PC-9 (cell line): ENCODE data around the gene CELF2. TPM values are rescaled to one million over a fixed set of nuclear protein-coding genes. Genes with fewer than 3 reads are reported as not detected.

Experiments
- BruUV-seq: library from RNA; stranded (reverse); fragments of 400-500 nt; replicated peaks from 2 replicates; lab custom pipeline; 2021; lab: Mats Ljungman, UMichigan
- CTCF ChIA-PET: fragments of 300-600 bp; sonication (Branson Sonifier 250); formaldehyde crosslinking; loops from one replicate; lab custom pipeline; 2022; ENCODE audit warnings: antibody characterized with exemption; lab: Charles Lee
- POLR2A ChIA-PET: fragments of 300-600 bp; sonication (Branson Sonifier 250); formaldehyde crosslinking; loops from one replicate; lab custom pipeline; 2022; ENCODE audit warnings: antibody characterized with exemption; ENCODE audit not compliant: unreplicated experiment; lab: Charles Lee
- DNase-seq, 2 experiments: peaks; one replicate each; pipeline versions ENCODE4 v3.0.0 to v3.0.0-alpha.2; 2015 to 2022; ENCODE audit warnings: mixed read lengths in 1 of 2
- H2AFZ ChIP-seq: fragments of 200-600 bp; sonication (generic); 2 replicates; pipeline ENCODE4 v1.8.1; 2017; ENCODE audit warnings: antibody characterized with exemption
- H3F3A ChIP-seq: fragments of 200-600 bp; sonication (generic); 2 replicates; pipeline ENCODE4 v1.8.1; 2017; ENCODE audit warnings: antibody characterized with exemption, mild to moderate bottlenecking, low read depth; ENCODE audit not compliant: insufficient read depth
- H3K27ac ChIP-seq: fragments of 200-600 bp; sonication (generic); 2 replicates; pipeline ENCODE4 v1.6.1; 2016; ENCODE audit warnings: mixed run types
- H3K27me3 ChIP-seq: fragments of 200-600 bp; sonication (generic); 2 replicates; pipeline ENCODE4 v1.6.1; 2016; ENCODE audit warnings: low read depth, mixed run types; ENCODE audit not compliant: insufficient read depth
- H3K36me3 ChIP-seq: fragments of 200-600 bp; sonication (generic); 2 replicates; pipeline ENCODE4 v1.6.1; 2016; ENCODE audit warnings: low read depth, mixed run types
- H3K4me1 ChIP-seq: fragments of 200-600 bp; sonication (generic); replicated peaks from 2 replicates; pipeline ENCODE4 v1.6.1; 2016; ENCODE audit warnings: mixed run types; ENCODE audit not compliant: insufficient read depth
- H3K4me2 ChIP-seq: fragments of 200-600 bp; sonication (generic); 2 replicates; pipeline ENCODE4 v1.6.1; 2017; ENCODE audit warnings: mixed run types
- H3K4me3 ChIP-seq: fragments of 200-600 bp; sonication (generic); 2 replicates; pipeline ENCODE4 v1.6.1; 2016; ENCODE audit warnings: mixed run types
- H3K79me2 ChIP-seq: fragments of 200-600 bp; sonication (generic); 2 replicates; pipeline ENCODE4 v1.6.1; 2017; ENCODE audit warnings: low read depth, mixed run types
- H3K9me2 ChIP-seq: fragments of 200-600 bp; sonication (generic); 2 replicates; pipeline ENCODE4 v1.8.1; 2017; ENCODE audit warnings: mild to moderate bottlenecking; ENCODE audit not compliant: insufficient read depth
- H3K9me3 ChIP-seq: fragments of 200-600 bp; sonication (generic); 2 replicates; pipeline ENCODE4 v1.8.1; 2016; ENCODE audit warnings: low read depth; ENCODE audit not compliant: insufficient read depth
- H4K20me1 ChIP-seq: fragments of 200-600 bp; sonication (generic); 2 replicates; pipeline ENCODE4 v1.8.1; 2017; ENCODE audit not compliant: insufficient read depth
- CTCF ChIP-seq: fragments of 200-600 bp; sonication (generic); conservative IDR thresholded peaks from 2 replicates; pipeline ENCODE4 v1.6.1; 2017; ENCODE audit warnings: mixed run types, antibody characterized with exemption, mild to moderate bottlenecking, moderate library complexity
- EZH2 ChIP-seq: fragments of 200-600 bp; sonication (generic); IDR thresholded peaks from 2 replicates; pipeline ENCODE4 v1.8.0; 2017; ENCODE audit warnings: antibody characterized with exemption, low read depth
- intact Hi-C: fragments of 100-400 bp; cut with micrococcal nuclease; formaldehyde crosslinking; loops from one replicate; pipeline ENCODE4 v1.10.0; 2022; ENCODE audit not compliant: unreplicated experiment
- total RNA-seq: library from RNA; stranded (reverse); gene quantifications from 2 replicates; pipeline ENCODE4 v1.2.3, GENCODE V29; 2021

The CELF2 gene
- total RNA-seq, 1 experiment from 2014 or later = not detected

GRCh38 chr10:11351801-11352200 lies 334.1 kb downstream of the CELF2 start:
- POLR2A ChIA-PET = no interaction called here

DNA sequence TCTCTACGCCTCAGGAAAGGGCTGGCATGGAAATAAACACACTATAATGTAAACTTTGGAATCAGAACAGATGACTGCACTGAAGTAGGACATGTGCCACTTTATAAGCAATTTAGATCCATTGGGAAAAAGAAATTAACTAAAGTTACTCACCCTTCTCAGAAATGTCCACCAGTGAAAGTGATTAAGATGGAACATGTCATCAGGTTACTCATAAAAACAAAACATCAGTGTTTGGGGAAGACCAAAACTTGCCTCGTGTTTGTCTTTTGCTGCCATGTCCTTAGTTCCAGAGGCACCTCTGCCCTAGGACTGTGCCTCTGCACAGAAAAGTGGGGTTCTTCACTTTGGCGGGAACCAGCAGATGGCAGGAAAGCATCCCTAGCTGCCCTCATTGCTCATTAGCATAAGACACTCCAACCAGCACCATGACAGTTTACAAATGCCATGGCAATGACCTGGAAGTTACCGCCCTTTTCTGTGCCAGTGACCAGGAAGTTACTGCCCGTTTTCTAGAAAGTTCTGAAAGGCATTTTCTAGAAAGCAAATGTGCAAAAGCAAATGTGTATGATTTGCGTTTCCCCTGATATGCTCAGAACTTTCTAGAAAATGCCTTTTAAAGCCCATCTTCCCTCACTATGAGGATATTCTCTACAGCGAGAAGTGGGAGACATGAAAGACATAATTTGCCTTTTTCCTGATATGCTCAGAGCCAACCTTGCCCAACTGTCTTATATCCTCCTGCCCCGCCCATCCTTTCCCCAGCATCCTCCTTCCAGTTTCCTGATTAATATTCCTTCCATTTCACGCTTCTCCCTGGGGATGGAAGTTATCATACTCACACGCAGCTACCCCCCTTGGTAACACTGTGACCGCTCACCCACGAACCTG lies 335.6 kb downstream of the CELF2 start:
- H3K36me3 ChIP-seq = no peaks in the 10 kb centered on the region
- H3K27me3 ChIP-seq = peaks cover 15% of the 10 kb centered on the region; the same call in 1 of the 2 replicates
- no peaks in the 10 kb centered on the region for H4K20me1 ChIP-seq
- CTCF ChIA-PET = no interaction called here
- intact Hi-C loops = no loop called here
- no peak overlapping the region for H3K4me2 ChIP-seq
- DNase-seq = no peak
- no peaks in the 10 kb centered on the region for H3K9me3 ChIP-seq
- no peak overlapping the region for H3K4me3 ChIP-seq
- H2AFZ ChIP-seq = no peak overlapping the region
- TF ChIP-seq EZH2 (no peak), CTCF (no peak)
- no peaks in the 10 kb centered on the region for H3K4me1 ChIP-seq
- no peaks in the 10 kb centered on the region for H3F3A ChIP-seq
- no peaks in the 10 kb centered on the region for H3K9me2 ChIP-seq
- no peak overlapping the region for H3K27ac ChIP-seq
- H3K79me2 ChIP-seq = no peaks in the 10 kb centered on the region
- POLR2A ChIA-PET = no interaction called here
- no TSS peak for BruUV-seq

More at GRCh38 chr10:11351801-11352200, 334.1 kb downstream of the CELF2 start:
- intact Hi-C loops = no loop called here
- Histone ChIP-seq H3K27ac (no peak overlapping the region), H2AFZ (no peak overlapping the region), H4K20me1 (no peaks in the 10 kb centered on the region), H3K4me3 (no peak overlapping the region), H3K4me2 (no peak overlapping the region), H3K79me2 (no peaks in the 10 kb centered on the region), H3K36me3 (no peaks in the 10 kb centered on the region), H3K9me3 (no peaks in the 10 kb centered on the region), H3F3A (no peaks in the 10 kb centered on the region), H3K27me3 (peaks cover 10% of the 10 kb centered on the region; the same call in 1 of the 2 replicates), H3K4me1 (no peaks in the 10 kb centered on the region), H3K9me2 (no peaks in the 10 kb centered on the region)
- TF ChIP-seq EZH2 = no peak
- TF ChIP-seq CTCF = no peak
- no peak for DNase-seq
- CTCF ChIA-PET = no interaction called here
- BruUV-seq = no TSS peak

DNA sequence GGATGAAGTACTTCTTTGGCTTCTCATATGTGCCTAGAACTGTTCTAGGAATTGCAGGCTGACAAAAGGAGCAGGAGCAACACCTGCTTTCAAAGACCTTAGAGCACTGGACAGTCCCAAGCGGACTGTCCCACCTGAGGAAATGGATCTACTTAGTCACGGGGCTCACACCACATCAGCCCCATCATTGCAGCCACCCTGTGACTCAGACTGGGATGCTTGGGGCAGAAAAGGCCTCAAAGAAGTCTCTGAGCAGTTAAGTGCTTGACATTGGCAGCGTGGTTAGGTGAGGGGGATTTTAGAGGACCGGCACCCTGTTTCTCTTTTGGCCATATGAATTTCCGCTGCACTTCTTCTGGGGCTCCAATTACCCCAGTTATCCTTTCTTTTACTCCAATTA lies 337.2 kb downstream of the CELF2 start:
- Histone ChIP-seq H3K4me1 (no peaks in the 10 kb centered on the region), H4K20me1 (no peaks in the 10 kb centered on the region), H3K4me2 (no peak overlapping the region), H3K4me3 (no peak overlapping the region), H3K9me3 (no peaks in the 10 kb centered on the region), H3K9me2 (no peaks in the 10 kb centered on the region), H2AFZ (no peak overlapping the region), H3K36me3 (no peaks in the 10 kb centered on the region), H3K27ac (no peak overlapping the region), H3F3A (no peaks in the 10 kb centered on the region), H3K27me3 (peaks cover 18% of the 10 kb centered on the region; the same call in 1 of the 2 replicates), H3K79me2 (no peaks in the 10 kb centered on the region)
- TF ChIP-seq CTCF (no peak), EZH2 (no peak)
- ChIA-PET POLR2A (no interaction called here), CTCF (no interaction called here)
- intact Hi-C loops = no loop called here
- no peak for DNase-seq
- BruUV-seq = no TSS peak
